ENCODE results near the gene AHRR.
"Not testable (repeated sequence)": the region's sequence is repeated elsewhere in the genome, so short reads cannot be mapped to it uniquely, and the experiment has no call there.

Gene AHRR

DNA sequence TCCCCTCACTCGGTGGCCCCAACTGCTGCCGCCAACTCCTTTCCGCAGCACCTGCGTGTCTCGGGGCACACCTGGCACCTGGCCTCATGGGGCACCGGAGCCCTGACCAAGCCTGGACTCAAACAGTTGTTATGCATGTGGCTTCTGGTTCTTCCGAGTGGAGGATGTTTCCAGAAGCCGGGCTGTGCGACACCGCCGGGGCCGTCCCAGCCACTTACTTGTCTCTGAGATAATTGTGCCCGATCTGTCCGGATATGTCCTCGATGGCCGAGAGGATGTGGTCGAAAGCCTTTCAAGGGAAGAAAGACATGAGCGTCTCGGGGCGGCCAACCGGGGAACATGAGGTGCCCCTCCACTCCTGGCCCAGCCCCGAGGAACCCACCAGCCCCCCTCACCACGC is 159.8 kb downstream of the AHRR start:
- no peak for DNase-seq (ENCODE audit: low spot score in 2 of 2)
- no peaks in the 10 kb centered on the region for H3K9me3 ChIP-seq
- H3K27me3 ChIP-seq (ENCODE audit: low read depth) = no peaks in the 10 kb centered on the region
- in situ Hi-C loops (cut with MboI; ENCODE audit: low sequenced_read_pairs) = no loop called here
- no peak overlapping the region for H3K4me3 ChIP-seq
- peaks cover 6% of the 10 kb centered on the region for H3K36me3 ChIP-seq (replicated peaks)
- H3K4me1 ChIP-seq = no peaks in the 10 kb centered on the region

DNA sequence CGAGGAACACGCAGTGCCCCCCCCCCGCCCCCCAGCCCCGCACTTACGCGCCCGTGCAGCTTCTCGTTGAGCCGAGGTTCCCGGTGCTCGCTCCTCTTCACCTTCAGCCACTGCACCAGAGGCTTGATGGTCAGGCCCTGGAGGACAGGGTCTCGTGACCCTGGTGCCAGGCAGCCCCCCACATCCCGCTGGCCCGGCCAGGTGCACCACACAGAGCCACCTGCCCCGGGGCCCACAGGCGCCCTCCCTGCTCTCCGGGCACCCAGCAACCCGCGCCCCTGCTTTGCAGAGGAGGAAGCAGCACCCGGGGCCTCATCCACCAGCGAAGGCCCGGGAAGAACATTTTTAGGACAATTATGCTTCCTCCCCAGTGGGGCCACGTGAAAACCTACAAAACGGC is 160.5 kb downstream of the AHRR start:
- no peaks in the 10 kb centered on the region for H3K4me1 ChIP-seq
- no peaks in the 10 kb centered on the region for H3K27me3 ChIP-seq (ENCODE audit: low read depth)
- no peak overlapping the region for H3K4me3 ChIP-seq
- no peak for DNase-seq (ENCODE audit: low spot score in 2 of 2)
- in situ Hi-C loops (cut with MboI; ENCODE audit: low sequenced_read_pairs) = no loop called here
- H3K9me3 ChIP-seq = no peaks in the 10 kb centered on the region
- H3K36me3 ChIP-seq (replicated peaks) = peaks cover 3% of the 10 kb centered on the region

DNA sequence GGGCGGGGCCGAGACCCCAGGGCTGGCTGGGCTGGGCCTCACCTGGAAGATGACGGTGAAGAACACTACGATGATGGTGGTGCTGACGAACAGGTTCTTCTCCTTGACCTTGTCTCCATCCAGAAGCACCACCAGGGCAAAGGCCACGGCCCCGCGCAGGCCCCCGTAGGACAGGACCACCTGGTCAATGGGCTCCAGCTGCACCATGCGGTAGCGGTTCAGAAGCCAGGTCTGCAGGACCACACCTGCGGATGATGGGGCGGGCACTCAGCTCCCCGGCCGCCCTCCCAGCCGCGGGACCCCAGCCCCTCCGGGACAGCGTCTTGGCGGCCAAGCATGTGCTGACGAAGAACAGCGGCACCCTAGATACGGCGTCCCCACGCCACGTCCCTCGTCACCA is 161.0 kb downstream of the AHRR start:
- no peak for DNase-seq (ENCODE audit: low spot score in 2 of 2)
- Histone ChIP-seq H3K4me3 (no peak overlapping the region), H3K36me3 (replicated peaks) (no peaks in the 10 kb centered on the region; the same call in 1 of the 2 replicates), H3K9me3 (no peaks in the 10 kb centered on the region), H3K4me1 (no peaks in the 10 kb centered on the region), H3K27me3 (ENCODE audit: low read depth) (no peaks in the 10 kb centered on the region)
- in situ Hi-C loops (cut with MboI; ENCODE audit: low sequenced_read_pairs) = no loop called here

DNA sequence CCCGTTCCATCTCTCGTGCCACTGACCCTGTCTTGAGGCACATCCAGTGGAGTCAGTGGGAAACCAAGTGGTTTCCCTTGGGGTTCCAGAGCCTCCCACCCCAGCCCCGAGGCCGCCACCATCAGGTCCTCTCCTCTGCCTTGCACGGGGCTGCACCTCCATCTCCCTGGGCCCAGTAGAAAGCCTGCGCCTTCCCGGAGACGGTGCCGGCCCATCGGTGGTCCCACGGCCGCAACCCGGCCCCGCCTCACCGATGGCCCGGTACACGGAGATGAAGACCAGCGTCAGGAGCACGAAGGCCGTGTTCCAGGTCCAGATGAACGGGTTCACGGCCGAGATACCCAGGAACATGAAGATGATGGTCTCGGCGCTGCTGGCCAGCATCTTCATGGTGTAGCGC is 161.5 kb downstream of the AHRR start:
- no peaks in the 10 kb centered on the region for H3K27me3 ChIP-seq (ENCODE audit: low read depth)
- H3K36me3 ChIP-seq (replicated peaks) = no peaks in the 10 kb centered on the region
- H3K9me3 ChIP-seq = no peaks in the 10 kb centered on the region
- H3K4me1 ChIP-seq = no peaks in the 10 kb centered on the region
- in situ Hi-C loops (cut with MboI; ENCODE audit: low sequenced_read_pairs) = no loop called here
- DNase-seq (ENCODE audit: low spot score in 2 of 2) = no peak
- no peak overlapping the region for H3K4me3 ChIP-seq

DNA sequence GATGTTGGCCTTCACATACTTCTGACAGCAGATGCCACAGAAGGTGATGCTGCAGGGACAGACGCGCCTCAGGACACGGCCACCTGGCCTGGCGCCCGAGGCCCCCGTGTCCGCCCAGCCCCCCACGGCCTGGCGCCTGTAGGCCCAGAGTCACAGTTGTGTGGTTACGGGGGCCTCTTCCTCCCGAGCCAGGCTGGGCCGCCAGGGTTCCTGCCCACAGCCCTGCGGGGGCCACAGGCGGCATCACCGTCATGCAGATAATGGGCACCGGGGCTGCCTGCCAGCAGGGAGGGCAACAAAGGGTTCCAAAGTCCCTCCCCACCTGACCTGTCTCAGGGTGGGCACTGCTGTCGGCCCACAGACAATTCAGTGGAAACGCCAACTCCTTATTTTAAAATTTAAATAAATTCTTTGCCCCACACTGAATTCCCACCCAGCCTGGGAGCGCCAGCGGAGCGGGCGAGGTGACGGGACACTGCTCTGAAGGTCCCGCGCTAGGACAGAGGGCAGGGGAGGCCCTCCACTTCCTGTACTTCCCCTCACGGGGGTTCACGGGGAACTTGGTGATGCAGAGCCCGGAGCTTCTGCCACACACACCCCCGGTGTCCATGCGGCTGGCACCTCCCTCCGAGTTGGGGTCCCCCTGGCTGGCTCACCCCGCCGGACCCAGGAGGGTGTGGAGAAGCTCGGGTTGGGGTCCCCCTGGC is 162.1 kb downstream of the AHRR start:
- Histone ChIP-seq H3K27me3 (ENCODE audit: low read depth) (no peaks in the 10 kb centered on the region), H3K4me3 (no peak overlapping the region), H3K4me1 (no peaks in the 10 kb centered on the region), H3K9me3 (no peaks in the 10 kb centered on the region), H3K36me3 (replicated peaks) (no peaks in the 10 kb centered on the region)
- in situ Hi-C loops (cut with MboI; ENCODE audit: low sequenced_read_pairs) = no loop called here
- no peak for DNase-seq (ENCODE audit: low spot score in 2 of 2)

DNA sequence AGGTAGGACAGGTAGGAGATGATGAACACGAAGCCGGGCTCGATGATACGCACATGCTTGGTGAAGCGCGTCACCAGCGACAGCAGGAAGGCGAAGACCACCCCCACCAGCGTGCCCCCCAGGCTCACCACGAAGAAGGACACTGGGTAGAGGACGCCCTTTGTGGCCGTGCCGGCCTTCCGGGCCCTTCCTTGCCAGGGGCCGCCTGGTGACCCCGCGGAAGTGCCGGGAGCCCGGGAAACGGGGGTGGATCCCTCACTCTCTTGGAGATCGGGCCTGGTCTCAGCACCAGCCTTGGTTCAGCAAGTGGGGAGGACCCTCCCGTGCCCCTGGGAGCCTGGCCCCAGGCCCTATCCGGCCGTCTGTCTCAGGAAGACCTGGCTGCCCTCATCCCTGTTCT is 163.0 kb downstream of the AHRR start:
- Histone ChIP-seq H3K9me3 (no peaks in the 10 kb centered on the region), H3K27me3 (ENCODE audit: low read depth) (no peaks in the 10 kb centered on the region), H3K4me1 (no peaks in the 10 kb centered on the region), H3K4me3 (no peak overlapping the region), H3K36me3 (replicated peaks) (no peaks in the 10 kb centered on the region)
- in situ Hi-C loops (cut with MboI; ENCODE audit: low sequenced_read_pairs) = no loop called here
- no peak for DNase-seq (ENCODE audit: low spot score in 2 of 2)

DNA sequence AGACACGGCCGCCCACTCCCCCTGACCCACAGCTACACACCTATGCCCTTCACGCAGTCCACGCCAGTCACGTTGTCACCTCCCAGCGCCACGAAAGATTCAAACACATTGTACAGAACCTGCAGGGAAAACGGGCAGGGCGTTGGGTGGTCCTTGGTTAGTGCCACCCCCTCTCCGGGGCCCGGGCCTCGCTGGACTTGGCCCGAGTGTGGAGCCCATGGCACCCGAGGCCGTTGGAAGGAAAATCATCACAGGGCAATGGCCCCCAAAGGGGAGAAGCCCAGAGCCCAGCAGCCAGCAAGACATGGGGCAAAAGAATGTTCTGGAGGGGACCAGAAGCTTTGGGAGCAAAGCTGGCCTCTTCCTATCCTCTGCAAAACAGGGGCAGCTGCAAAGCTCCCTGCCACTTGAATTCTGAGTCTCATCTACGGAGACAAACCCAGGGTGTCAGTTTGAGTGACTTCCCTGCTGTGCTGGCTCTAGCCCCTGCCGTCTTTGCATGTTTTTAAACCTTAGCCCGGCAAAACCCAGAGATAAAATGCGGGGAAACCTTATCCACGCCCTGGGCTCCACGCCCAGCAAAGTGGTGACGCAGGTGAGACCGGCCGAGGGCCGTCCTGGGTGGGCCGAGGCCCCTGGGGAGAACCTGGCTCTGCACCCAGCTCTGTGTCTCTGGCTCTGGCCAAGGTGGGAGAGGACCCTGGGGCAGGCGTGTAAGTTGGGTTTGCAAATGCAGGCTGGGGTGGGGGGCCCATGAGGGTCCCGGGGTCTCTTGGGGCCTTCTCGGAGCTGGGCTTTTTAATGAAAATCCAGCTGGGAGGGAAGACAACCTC is 163.8 kb downstream of the AHRR start:
- Histone ChIP-seq H3K4me1 (no peaks in the 10 kb centered on the region), H3K27me3 (ENCODE audit: low read depth) (no peaks in the 10 kb centered on the region), H3K36me3 (replicated peaks) (no peaks in the 10 kb centered on the region), H3K9me3 (no peaks in the 10 kb centered on the region), H3K4me3 (no peak overlapping the region)
- DNase-seq (ENCODE audit: low spot score in 2 of 2) = no peak
- in situ Hi-C loops (cut with MboI; ENCODE audit: low sequenced_read_pairs) = no loop called here

DNA sequence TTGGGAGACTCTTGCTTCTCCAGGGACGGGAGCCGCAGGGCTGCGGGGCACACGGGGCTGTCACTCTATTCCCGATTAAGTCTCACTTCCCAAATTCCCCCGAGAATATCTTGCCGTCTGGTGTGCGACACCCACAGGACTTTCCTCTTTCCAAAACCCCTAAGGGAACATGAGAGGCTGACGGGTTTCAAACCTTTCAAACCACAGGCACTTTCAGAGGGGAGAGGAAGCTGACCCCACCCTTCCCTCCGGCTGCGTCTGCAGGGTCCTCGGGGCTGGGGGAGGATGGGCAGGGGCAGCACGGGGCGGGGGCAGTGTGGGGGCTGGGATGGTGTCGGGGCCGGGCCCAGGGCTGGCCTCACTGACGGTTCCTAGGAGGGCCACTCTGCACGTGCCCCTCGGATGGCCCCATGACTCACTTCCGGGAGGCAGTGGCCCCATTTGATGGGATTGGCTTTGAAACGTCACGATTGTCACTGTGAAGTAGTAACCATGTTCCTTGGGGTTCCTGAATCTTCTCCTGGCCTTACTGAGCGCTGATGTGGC is 164.5 kb downstream of the AHRR start:
- H3K4me1 ChIP-seq = no peaks in the 10 kb centered on the region
- H3K4me3 ChIP-seq = no peak overlapping the region
- no peaks in the 10 kb centered on the region for H3K9me3 ChIP-seq
- DNase-seq (ENCODE audit: low spot score in 2 of 2) = no peak
- no peaks in the 10 kb centered on the region for H3K27me3 ChIP-seq (ENCODE audit: low read depth)
- in situ Hi-C loops (cut with MboI; ENCODE audit: low sequenced_read_pairs) = no loop called here
- H3K36me3 ChIP-seq (replicated peaks) = no peaks in the 10 kb centered on the region

DNA sequence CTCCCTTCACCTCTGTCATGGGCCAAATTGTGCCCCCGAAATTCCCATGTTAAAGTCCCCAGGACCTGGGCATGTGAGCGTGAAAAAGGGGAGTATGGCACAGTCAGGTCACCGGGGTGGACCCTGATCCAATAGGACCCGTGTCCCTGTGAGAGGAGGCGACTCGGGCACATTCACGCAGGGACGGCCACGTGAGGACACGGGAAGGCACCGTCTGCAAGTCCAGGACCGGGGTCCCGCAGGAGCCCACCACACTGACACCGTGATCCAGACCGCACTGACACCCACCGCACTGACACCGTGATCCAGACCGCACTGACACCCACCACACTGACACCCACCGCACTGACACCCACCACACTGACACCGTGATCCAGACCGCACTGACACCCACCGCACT is 165.1 kb downstream of the AHRR start:
- in situ Hi-C loops (cut with MboI; ENCODE audit: low sequenced_read_pairs); H3K4me3 ChIP-seq; H3K9me3 ChIP-seq; DNase-seq (ENCODE audit: low spot score in 2 of 2); H3K36me3 ChIP-seq (replicated peaks); H3K27me3 ChIP-seq (ENCODE audit: low read depth); H3K4me1 ChIP-seq: not testable (repeated sequence)

Data from HAP-1 (cell line).